OCI-LY1 (cell line): Measurements from ENCODE around the gene HSP90AB1.

Experiments used
- H2AFZ ChIP-seq: fragments of 200-600 bp; sonication (generic), shearing (Covaris generic); 2 replicates; pipeline ENCODE4 v1.6.0; 2014; ENCODE audit warnings: antibody characterized with exemption, mild to moderate bottlenecking, low read length
- H3F3A ChIP-seq: fragments of 200-600 bp; sonication (generic), shearing (Covaris generic); 2 replicates; pipeline ENCODE4 v1.6.0; 2014; ENCODE audit warnings: mild to moderate bottlenecking, antibody characterized with exemption, low read length, moderate library complexity; ENCODE audit not compliant: insufficient read depth
- H3K27ac ChIP-seq: fragments of 200-600 bp; sonication (generic); 2 replicates; pipeline ENCODE4 v1.5.1; 2014; ENCODE audit warnings: low read length, mixed run types, mild to moderate bottlenecking, low read depth; ENCODE audit not compliant: poor library complexity, severe bottlenecking
- H3K27me3 ChIP-seq: fragments of 200-600 bp; sonication (generic); 2 replicates; pipeline ENCODE4 v1.6.0; 2014; ENCODE audit warnings: antibody characterized with exemption, mild to moderate bottlenecking, low read length, moderate library complexity; ENCODE audit not compliant: insufficient read depth
- H3K36me3 ChIP-seq: fragments of 200-600 bp; sonication (generic); 2 replicates; pipeline ENCODE4 v1.6.1; 2014; ENCODE audit warnings: mild to moderate bottlenecking, antibody characterized with exemption, low read length, moderate library complexity, mixed read lengths; ENCODE audit not compliant: insufficient read depth
- H3K4me1 ChIP-seq: fragments of 200-600 bp; sonication (generic); 2 replicates; pipeline ENCODE4 v1.5.1; 2014; ENCODE audit warnings: mild to moderate bottlenecking, low read length, moderate library complexity; ENCODE audit not compliant: insufficient read depth, severe bottlenecking
- H3K4me2 ChIP-seq: fragments of 200-600 bp; sonication (generic), shearing (Covaris generic); 2 replicates; pipeline ENCODE4 v1.6.1; 2014; ENCODE audit warnings: low read length
- H3K4me3 ChIP-seq: fragments of 200-600 bp; sonication (generic); 2 replicates; pipeline ENCODE4 v1.5.1; 2014; ENCODE audit warnings: low read length, low read depth, mild to moderate bottlenecking, mixed read lengths; ENCODE audit not compliant: poor library complexity, severe bottlenecking
- H3K79me2 ChIP-seq: fragments of 200-600 bp; shearing (Covaris generic); 2 replicates; pipeline ENCODE4 v1.6.1; 2016; ENCODE audit warnings: mixed run types, low read length, mixed read lengths; ENCODE audit not compliant: insufficient read depth
- H3K9ac ChIP-seq: fragments of 200-600 bp; sonication (generic), shearing (Covaris generic); 2 replicates; pipeline ENCODE4 v1.6.1; 2014; ENCODE audit warnings: mild to moderate bottlenecking, low read length, mixed read lengths
- H3K9me2 ChIP-seq: fragments of 200-600 bp; sonication (generic), shearing (Covaris generic); 2 replicates; pipeline ENCODE4 v1.6.1; 2014; ENCODE audit warnings: low read depth, mild to moderate bottlenecking, low read length, mixed read lengths
- H3K9me3 ChIP-seq: fragments of 200-600 bp; shearing (Covaris generic); 2 replicates; pipeline ENCODE4 v1.6.1; 2014; ENCODE audit warnings: low read length, mixed read lengths
- H4K20me1 ChIP-seq: fragments of 200-600 bp; sonication (generic), shearing (Covaris generic); 2 replicates; pipeline ENCODE4 v1.6.0; 2016; ENCODE audit warnings: mild to moderate bottlenecking, low read length; ENCODE audit not compliant: insufficient read depth
- EZH2 ChIP-seq: fragments of 200-600 bp; sonication (generic), shearing (Covaris generic); IDR thresholded peaks from 2 replicates; pipeline ENCODE4 v1.8.0; 2017; ENCODE audit warnings: borderline replicate concordance, mixed run types, mild to moderate bottlenecking, antibody characterized with exemption, low read length, moderate library complexity, mixed read lengths
- TF ChIP-seq, protein P1 (sequence below): fragments of 200-600 bp; sonication (generic), shearing (Covaris generic); IDR thresholded peaks from 2 replicates; pipeline ENCODE4 v1.5.1; 2017; ENCODE audit warnings: mild to moderate bottlenecking, antibody characterized with exemption, low read length, moderate library complexity, mixed read lengths

HSP90AB1 gene

DNA sequence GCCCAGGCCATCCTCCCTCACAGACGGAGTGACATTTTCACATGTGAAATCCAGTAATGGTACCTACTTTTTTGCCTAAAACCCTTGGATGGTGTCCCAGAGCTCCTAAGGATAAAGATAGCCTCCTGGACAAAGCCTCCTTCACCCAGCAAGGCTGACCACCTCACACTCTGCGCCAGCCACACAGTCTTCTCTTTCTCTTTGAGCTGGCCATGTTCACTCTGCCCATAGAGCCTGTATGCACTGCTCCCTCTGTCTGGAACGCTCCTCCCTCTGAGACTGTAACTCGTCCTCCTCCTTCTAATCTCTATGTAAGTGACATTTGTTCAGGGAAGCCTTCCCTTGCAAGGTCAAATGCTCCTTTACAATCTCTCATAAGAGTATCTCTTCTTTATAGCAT is 38.0 kb downstream of the HSP90AB1 start:
- 0 out of 2 replicates have a peak, but pooled peaks cover 3% of the 10 kb centered on the region for H3K27me3 ChIP-seq
- H3K9me2 ChIP-seq = no peaks in the 10 kb centered on the region
- H3K27ac ChIP-seq = no peak overlapping the region
- H3K4me3 ChIP-seq = no peak overlapping the region
- H3K4me2 ChIP-seq = no peak overlapping the region
- H3K79me2 ChIP-seq = no peaks in the 10 kb centered on the region
- H3K4me1 ChIP-seq = no peaks in the 10 kb centered on the region
- no peak overlapping the region for H2AFZ ChIP-seq
- H3K9me3 ChIP-seq = no peaks in the 10 kb centered on the region
- no peak overlapping the region for H3K9ac ChIP-seq
- TF ChIP-seq, protein P1, sequence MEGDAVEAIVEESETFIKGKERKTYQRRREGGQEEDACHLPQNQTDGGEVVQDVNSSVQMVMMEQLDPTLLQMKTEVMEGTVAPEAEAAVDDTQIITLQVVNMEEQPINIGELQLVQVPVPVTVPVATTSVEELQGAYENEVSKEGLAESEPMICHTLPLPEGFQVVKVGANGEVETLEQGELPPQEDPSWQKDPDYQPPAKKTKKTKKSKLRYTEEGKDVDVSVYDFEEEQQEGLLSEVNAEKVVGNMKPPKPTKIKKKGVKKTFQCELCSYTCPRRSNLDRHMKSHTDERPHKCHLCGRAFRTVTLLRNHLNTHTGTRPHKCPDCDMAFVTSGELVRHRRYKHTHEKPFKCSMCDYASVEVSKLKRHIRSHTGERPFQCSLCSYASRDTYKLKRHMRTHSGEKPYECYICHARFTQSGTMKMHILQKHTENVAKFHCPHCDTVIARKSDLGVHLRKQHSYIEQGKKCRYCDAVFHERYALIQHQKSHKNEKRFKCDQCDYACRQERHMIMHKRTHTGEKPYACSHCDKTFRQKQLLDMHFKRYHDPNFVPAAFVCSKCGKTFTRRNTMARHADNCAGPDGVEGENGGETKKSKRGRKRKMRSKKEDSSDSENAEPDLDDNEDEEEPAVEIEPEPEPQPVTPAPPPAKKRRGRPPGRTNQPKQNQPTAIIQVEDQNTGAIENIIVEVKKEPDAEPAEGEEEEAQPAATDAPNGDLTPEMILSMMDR = no peak
- no peak for TF ChIP-seq EZH2
- H3K36me3 ChIP-seq = no peaks in the 10 kb centered on the region
- no peaks in the 10 kb centered on the region for H3F3A ChIP-seq
- no peaks in the 10 kb centered on the region for H4K20me1 ChIP-seq

DNA sequence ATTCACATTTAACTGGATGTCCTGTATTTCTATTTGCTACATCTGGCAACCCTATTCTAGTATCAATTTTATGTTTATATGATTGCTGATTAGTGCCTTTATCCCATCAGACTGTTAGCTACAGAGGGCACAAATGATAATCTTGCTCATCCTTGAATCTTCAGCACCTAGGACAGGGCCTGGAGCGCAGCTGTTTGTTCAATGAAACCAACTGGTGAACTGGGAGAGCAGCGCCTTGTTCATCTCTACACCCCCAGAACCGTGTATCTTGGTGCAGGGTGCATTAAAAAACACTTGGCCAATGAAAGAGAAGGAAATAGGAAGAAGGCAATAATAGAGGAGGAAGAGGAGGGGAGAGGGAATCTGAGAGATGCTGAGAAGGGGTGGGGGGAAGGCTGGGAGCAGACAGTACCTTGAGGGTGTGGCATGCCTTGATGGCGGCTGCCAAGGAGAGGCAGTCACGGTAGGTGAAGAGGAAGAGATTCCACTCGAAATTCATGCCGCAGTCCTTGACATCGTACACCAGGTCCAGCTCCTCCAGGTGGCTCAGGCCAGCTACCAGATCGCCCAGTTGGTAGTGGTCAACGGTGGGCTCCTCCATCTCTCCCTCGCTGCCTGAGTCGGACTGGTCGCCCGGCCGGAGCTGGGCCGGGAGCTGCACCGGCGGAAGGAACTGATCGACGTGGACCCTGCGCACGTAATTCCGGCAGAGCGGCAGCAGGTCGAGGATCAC is 38.8 kb downstream of the HSP90AB1 start:
- H3K79me2 ChIP-seq = no peaks in the 10 kb centered on the region
- no peak for TF ChIP-seq EZH2
- no peaks in the 10 kb centered on the region for H3K9me2 ChIP-seq
- H3K9me3 ChIP-seq = no peaks in the 10 kb centered on the region
- H3K27ac ChIP-seq = no peak overlapping the region
- H3K4me2 ChIP-seq = no peak overlapping the region
- no peaks in the 10 kb centered on the region for H3F3A ChIP-seq
- no peak overlapping the region for H3K4me3 ChIP-seq
- no peaks in the 10 kb centered on the region for H3K4me1 ChIP-seq
- H2AFZ ChIP-seq = no peak overlapping the region
- H3K36me3 ChIP-seq = no peaks in the 10 kb centered on the region
- H3K9ac ChIP-seq = no peak overlapping the region
- 0 out of 2 replicates have a peak, but pooled peaks cover 3% of the 10 kb centered on the region for H3K27me3 ChIP-seq
- H4K20me1 ChIP-seq = no peaks in the 10 kb centered on the region

- Histone ChIP-seq H3K9me2 (no peaks in the 10 kb centered on the region), H3K4me3 (no peak overlapping the region), H3K4me2 (no peak overlapping the region), H3F3A (no peaks in the 10 kb centered on the region), H3K36me3 (no peaks in the 10 kb centered on the region), H3K79me2 (no peaks in the 10 kb centered on the region), H3K4me1 (no peaks in the 10 kb centered on the region), H4K20me1 (no peaks in the 10 kb centered on the region), H3K27ac (no peak overlapping the region), H3K9me3 (no peaks in the 10 kb centered on the region), H2AFZ (no peak overlapping the region), H3K27me3 (0 out of 2 replicates have a peak, but pooled peaks cover 3% of the 10 kb centered on the region), H3K9ac (no peak overlapping the region)
- TF ChIP-seq, protein P1 = no peak
- no peak for TF ChIP-seq EZH2
Observed at GRCh38 chr6:44286285-44286565, 39.3 kb downstream of the HSP90AB1 start.

DNA sequence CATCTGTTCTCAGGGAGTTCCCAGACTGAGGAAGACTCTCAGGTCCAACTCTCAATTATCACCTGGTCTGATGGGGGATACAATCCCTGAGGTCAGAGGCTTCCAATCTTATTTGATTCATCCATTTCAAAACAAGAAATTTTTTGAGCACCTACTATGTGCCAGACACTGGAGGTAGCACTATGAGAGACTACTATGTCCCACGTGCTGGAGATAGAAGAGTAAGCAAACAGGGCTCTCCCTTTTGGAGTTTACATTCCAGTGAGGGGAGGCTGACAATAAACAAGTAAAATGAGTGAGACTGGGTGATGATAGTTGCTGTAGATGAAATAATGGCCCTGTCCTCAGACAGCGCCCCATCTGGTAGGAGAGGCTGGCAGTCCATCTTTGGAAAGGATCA is 39.8 kb downstream of the HSP90AB1 start:
- H3K4me3 ChIP-seq = no peak overlapping the region
- 0 out of 2 replicates have a peak, but pooled peaks cover 3% of the 10 kb centered on the region for H3K27me3 ChIP-seq
- no peak overlapping the region for H3K4me2 ChIP-seq

More for the DNA sequence above, 39.8 kb downstream of the HSP90AB1 start:
- Histone ChIP-seq H3K9ac (no peak overlapping the region), H3K9me3 (no peaks in the 10 kb centered on the region), H2AFZ (no peak overlapping the region), H3K36me3 (no peaks in the 10 kb centered on the region), H3K79me2 (no peaks in the 10 kb centered on the region), H3K27ac (no peak overlapping the region), H3K9me2 (no peaks in the 10 kb centered on the region), H4K20me1 (no peaks in the 10 kb centered on the region), H3F3A (no peaks in the 10 kb centered on the region), H3K4me1 (no peaks in the 10 kb centered on the region)
- TF ChIP-seq, protein P1 = no peak; the same call in 1 of the 2 replicates
- TF ChIP-seq EZH2 = no peak
